ENCODE measurements around the gene LLPH.

DNA sequence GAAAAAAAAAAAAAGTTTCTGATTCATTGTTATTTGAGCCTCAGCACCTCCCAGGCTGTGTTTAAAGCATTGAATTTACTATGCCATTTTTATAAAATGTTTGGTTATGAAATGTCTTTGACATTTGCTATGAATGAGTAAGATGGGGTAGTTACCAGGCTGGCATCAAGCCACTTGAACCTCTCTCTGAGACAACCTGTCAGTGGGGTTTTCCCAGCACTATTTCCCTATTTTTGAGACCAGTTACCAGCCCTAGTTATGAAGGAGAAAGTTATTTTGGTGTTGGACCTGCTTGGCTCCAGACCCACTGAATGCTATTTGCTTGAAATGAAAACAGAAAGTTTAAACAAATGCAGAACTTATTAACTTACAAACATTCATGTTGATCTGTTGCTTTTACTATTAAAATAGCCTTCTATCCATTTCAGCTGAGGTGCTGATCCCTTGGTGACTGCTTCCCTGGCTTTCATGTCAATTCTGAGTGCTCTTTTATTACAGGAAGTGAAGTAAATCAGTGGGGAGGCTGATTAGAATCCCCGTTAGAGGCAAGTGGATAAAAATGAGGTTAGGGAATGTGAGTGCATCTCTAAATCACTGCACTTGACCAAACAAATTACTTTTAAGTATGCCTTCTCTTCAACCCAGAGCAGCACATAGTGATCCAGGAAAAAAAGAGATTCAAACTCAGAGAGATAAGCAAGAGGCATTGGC, 37.8 kb downstream of the LLPH start:
- no peak for TF ChIP-seq CTCF (optimal IDR thresholded peaks at IDR 0.05 in 1 of 3, IDR thresholded peaks at IDR 0.05 in 1 of 3, conservative IDR thresholded peaks at IDR 0.05 in 1 of 3; ENCODE audit: extremely low read depth in 1 of 3, insufficient read depth in 2 of 3, low read length in 3 of 3)
- no peak for TF ChIP-seq EZH2 (IDR thresholded peaks at IDR 0.05; ENCODE audit: low read length)
